Retina (tissue), 1 donor: ENCODE data around the gene DRC7.
"Not testable (repeated sequence)": the region's sequence is repeated elsewhere in the genome, so short reads cannot be mapped to it uniquely, and the experiment has no call there.

Experiments used
- DNase-seq: peaks from one replicate; pipeline ENCODE4 v3.0.0-alpha.2; 2016

Gene DRC7

DNA sequence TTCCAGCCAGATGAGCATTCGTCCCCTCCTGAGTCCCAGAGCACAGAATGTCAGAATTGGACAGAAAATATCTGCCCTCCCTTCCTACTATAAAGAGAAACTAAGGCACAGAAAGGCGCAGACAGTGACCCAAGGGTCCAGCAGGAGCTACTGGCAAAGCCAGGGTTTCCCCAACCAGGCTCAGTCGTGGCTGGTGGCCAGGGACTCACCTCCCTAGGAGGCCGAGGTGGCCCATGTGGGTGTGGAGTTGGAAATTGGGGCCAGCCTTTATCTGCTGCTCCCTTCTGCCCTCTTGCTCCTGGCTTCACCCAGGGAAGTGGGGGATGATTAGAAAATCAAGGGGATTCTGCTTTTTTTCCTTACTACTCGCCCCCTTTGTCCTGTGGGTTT is 1.1 kb downstream of the DRC7 start:
- no peak for DNase-seq

DNA sequence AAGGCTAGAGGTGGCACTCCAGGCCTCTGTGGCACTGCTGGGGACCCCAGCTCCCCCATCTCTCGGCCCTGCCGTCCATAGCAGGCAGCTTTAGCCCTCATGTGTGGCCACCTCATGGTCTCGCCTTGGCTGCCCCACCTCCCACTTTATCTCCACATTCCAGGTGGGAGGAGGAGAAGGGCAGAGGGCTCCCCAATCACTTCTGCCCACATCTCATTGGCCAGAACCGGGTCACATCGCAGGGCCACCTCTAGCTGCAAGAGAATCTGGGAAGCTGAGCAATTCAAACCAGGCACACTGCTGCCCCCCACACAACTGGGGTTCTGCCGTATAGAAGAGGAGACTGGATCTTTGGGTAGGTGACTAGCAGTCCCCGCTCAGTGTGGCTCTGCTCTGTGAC is 1.6 kb downstream of the DRC7 start:
- no peak for DNase-seq

DNA sequence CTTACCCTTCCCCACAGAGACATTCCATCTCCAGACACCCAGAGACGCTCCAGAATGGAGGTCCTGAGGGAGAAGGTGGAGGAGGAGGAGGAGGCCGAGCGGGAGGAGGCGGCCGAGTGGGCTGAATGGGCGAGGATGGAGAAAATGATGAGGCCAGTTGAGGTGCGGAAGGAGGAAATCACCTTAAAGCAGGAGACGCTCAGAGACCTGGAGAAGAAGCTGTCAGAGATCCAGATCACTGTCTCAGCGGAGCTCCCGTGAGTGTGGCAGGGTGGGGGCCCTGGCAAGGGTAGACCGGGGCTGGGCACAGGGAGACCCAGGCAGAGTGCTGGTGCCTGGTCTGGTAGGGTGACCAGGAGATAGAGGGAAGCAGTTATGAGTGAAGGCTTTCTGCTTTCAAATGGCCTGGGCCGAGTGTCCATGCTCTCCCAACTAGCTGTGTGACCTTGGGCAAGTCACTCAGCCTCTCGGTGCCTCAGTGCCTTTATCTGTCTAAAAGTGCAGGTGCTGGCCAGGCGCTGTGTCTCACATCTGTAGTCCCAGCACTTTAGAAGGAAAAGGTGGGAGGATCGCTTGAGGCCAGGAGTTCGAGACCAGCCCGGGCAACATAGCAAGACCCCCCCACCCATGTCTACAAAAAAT is 3.4 kb downstream of the DRC7 start:
- DNase-seq = no peak

DNA sequence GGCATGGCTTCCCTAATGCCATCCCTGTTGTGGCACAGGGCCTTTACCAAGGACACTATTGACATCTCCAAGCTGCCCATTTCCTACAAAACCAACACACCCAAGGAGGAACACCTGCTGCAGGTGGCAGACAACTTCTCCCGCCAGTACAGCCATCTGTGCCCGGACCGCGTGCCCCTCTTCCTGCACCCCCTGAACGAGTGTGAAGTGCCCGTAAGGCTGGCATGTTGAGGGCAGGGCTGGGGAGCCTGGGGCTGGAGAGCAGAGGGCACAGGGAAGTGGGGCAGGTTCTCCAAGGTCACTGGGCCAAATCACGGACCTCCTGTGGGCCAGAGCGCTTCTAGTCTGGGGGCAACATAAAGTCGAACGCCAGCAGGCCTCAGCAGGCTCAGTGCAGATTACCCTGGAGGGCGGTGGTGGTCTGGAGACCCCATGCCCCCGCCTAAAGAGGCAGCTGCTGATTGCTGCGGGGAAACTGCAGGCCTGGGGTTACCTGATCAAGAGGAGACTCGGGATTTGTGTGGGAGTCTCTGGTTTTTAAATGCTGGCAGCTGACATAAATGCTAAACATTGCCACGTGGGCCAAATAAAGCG is 4.3 kb downstream of the DRC7 start:
- DNase-seq = no peak

DNA sequence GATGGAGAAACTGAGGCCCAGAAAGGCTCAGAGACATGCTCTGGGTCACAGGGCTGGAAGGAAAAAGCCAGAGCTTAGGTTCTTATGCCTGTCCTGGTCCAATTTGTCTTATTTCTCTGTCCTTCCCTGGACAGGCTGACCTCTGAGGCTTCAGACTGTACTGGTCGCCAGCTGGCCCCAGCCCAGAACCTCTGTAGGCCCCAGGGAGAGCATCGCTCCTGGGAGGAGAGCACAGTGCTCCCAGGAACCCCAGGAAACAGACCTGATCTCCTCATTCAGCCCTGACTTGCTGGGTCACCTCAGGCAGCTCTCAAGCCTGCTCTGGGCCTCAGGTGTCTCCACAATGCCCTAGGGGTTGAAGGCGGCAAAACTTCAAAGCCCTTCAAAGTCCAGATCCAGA is 4.9 kb downstream of the DRC7 start:
- no peak for DNase-seq

DNA sequence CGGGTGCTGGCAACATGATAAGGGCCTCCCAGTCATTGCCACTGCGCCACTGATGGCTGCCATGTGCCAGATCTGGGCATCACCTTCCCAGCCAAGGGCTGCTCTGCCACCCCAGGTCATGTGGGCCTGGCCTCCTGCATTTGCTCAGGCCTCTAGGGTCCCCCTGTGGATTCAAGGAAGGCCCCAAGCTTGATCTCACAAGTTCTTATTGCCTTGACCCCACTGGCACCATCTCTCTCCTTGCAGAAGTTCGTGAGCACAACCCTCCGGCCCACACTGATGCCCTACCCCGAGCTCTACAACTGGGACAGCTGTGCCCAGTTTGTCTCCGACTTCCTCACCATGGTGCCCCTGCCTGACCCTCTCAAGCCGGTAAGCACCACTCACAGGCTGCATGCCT is 5.3 kb downstream of the DRC7 start:
- no peak for DNase-seq

DNA sequence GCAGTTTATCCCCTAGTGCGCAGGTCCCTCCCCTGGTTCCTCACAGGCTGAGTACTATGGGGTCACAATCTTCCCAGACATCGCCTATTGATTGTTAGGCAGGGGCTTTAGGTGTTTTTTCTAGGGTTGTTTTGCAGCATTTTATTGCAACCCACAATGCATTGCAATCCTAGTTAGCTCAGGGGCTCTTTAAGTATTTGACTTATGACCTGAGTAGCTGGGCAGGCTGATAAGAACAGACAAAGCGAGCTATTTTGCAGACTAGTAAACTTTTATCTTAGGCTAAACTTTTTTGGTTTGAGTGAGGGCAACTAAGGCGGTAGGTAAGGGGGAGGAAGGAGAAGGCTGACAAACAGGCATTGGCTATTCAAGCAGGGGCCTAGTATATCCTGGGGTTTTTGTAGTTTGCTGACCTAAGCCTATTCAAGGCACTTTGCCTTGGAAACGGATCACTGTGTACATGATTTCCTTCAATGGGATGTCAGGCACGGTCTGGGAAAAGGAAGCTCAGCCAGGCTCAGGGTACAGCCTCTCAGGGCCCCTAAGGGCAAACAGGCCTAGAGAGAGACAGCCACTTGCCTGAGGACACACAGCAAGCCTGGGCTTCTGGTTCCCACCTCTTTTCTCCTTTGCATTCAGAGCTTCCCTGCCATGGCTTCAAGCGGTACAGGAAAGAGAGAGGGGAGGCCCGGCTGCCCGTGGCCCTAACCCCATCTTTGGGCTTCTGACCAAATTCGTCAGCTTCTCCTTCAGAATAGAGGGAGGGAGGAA is 6.4 kb downstream of the DRC7 start:
- no peak for DNase-seq

DNA sequence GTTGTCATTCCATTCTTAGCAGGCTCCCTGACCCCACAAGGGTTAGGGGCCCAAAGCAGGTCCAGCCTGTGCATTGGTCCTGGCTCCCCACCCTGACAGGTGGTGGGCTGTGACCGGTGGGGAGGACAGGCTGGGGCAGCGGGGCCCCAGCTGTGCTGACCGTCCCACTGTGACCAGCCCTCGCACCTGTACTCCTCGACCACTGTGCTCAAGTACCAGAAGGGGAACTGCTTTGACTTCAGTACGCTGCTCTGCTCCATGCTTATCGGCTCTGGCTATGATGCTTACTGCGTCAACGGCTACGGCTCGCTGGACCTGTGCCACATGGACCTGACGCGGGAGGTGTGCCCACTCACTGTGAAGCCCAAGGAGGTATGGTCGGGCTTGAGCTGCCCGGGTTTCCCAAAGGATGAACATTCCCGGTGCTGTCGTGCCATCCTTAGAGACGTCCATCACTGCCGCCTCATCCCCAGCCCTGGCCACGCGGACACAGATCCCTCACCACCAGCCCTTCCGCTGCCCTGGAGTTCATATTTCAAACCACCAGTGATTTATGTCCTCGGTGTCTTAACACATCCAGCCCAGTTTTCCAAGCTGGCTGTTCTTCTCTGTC is 7.3 kb downstream of the DRC7 start:
- DNase-seq = no peak

DNA sequence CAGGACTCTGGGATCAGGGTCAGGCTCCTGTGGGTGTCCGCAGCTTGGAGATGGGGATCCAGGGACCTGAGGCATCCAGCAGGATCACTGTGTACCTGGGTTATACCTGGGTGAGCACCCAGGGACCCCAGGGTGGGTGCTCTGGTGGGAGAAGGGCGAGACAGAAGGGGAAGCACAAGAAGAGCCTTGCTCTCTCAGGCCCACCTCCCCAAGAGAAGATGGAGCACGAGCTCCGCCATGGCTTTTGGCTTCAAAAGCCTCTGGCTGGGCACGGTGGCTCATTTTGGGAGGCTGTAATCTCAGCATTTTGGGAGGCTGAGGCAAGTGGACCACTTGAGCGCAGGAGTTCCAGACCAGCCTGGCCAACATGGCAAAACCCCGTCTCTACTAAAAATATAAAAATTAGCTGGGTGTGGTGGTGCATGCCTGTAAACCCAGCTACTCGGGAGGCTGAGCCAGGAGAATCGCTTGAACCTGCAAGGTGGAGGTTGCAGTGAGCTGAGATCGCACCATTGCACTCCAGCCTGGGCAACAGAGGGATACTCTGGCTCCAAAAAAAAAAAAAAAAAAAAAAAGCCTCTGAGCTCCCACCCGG is 8.9 kb downstream of the DRC7 start:
- DNase-seq = no peak

DNA sequence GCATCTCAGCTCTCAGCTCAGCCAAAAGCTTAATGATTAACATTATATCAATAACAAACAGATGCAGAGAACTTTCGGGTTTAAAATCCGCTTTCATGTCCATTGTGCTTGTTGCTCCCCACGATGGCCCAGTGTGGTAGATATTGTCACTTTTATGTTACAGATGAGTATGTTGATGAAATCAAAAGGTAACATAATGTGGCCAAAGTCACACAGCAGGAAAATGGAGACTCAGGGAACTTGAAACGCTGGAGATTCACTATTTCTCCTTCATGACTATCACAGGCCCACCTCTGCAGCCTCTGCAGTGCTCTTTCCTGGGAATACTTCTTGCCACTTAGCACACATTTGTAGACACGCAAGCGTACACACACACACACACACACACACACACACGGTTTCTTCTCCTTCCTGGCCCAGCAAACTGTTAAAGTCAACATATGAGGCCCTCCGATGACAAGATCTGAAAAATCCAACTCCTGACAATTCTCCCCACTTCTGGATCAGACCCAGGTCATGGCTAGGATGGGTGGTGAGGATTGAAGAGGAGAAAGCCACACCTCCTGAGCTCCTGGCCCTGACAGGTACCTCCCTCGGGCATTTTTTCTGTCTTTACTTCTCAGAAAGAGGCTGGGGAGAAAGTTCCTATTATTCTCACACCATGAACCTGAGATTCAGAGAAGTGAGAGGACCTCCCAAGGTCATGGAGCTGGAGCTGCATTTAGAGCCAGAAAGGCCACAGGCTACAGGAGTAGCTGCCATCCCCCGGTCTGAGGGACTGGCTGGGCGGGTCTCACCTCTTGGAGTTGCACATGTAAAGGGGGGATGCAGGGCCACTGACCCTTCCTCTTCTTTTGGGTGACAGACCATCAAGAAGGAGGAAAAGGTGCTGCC is 9.7 kb downstream of the DRC7 start:
- no peak for DNase-seq

DNA sequence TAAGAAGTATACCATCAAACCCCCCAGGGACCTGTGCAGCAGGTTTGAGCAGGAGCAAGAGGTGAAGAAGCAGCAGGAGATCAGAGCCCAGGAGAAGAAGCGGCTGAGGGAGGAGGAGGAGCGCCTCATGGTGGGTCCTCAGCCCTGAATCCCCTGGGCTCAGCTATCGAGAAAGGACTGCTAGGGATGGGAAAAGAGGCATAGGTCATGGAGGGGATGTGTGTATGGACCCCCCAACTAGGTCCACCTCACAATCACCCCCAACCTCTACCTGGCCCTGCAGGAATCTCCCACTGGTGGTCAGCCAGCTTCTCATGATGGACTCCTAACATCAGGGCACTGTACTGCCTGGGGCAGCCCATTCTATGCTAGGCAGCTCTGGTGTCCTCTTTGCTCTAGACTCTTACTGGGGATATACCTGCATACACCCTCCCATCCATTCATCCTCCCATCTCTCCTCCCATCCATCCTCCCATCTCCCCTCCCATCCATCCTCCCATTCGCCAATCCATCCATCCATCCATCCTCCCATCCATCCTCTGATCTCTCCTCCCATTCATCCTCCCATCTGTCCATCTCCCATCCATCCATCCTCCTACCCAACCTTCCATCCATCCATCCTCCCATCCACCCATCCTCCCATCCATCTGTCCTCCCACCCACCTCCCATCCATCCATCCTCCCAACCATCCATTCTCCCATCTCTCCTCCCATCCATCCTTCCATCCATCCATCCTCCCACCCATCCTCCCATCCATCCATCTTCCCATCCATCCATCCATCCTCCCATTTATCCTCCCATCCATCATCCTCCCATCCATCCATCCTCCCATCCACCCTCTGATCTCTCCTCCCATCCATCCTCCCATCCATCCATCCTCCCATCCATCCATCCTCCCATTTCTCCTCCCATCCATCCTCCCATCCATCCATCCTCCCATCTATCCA is 10.6 kb downstream of the DRC7 start:
- no peak for DNase-seq

DNA sequence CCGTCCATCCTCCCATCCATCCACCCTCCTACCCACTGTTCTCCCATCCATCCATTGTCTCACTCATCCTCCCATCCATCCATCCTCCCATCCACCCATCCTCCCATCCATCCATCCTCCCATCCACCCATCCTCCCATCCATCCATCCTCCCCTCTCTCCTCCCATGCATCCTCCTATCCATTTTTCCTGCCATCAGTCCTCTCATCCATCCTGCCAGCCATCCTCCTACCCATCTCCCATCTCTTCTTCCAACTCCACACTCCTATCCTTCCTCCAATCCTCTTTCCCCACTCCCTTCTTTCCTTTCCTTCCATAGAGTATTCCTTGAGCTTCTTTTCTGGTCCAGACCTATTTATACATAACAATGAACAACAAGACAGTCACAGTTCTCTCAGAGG is 12.1 kb downstream of the DRC7 start:
- no peak for DNase-seq

DNA sequence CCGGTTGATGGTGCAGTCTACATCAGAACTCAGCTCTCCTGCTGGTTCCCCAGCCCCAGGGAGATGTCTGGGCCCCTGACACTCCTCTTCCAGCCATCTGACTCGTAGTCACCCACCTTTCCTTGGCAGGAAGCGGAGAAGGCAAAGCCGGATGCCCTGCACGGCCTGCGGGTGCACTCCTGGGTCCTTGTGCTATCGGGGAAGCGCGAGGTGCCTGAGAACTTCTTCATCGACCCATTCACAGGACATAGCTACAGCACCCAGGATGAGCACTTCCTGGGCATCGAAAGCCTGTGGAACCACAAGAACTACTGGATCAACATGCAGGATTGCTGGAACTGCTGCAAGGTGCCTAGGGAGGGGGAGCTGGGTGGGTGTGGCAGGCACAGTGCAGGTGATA is 12.7 kb downstream of the DRC7 start:
- DNase-seq = no peak

DNA sequence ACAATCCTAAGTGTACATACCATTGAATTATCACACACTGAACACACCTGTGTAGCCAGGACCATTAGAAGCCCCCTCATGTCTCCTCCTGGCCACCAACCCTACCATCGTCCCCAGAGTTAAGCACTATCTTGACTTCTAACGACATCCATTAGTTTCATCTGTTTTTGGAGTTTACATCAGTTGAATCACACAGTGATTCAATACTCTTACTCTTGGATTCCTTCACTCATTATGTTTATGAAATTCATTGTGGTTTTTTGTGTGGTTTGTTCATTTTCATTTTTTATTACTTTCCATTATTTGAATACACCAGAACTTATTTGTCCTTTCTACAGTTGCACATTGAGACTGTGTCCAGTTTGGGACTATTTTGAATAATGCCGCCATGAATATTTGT is 13.6 kb downstream of the DRC7 start:
- no peak for DNase-seq

DNA sequence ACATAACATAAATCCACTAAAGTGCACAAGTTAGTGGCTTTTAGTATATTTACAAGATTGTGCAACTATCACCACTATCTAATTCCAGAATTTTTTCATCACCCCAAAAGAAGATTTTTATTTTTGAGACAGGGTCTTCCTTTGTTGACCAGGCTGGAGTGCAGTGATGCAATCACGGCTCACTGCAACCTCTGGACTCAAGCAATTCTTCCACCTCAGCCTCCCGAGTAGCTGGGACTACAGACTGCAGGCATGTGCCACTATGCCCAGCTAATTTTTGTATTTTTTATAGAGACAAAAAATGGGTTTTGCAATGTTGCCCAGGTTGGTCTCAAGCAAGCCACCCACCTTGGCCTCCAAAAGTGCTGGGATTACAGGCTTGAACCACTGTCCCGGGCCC is 15.1 kb downstream of the DRC7 start:
- no peak for DNase-seq

DNA sequence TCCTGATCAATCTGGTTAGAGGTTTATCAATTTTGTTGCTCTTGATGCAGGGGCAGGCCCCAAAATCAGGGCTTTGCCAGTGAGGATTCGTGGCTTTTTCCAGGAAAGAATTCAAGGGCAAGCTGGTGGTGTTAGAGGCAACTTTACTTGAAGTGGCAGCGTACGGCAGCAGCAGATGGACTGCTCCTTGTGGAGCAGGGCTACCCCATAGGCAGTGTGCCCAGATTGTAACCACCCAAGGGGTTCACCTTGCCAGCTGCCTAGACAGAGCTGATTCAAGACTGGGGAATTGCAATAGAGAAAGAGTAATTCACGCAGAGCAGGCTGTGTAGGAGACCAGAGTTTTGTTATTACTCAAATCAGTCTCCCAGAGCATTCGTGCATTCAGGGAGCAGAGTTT is 16.7 kb downstream of the DRC7 start:
- no peak for DNase-seq

DNA sequence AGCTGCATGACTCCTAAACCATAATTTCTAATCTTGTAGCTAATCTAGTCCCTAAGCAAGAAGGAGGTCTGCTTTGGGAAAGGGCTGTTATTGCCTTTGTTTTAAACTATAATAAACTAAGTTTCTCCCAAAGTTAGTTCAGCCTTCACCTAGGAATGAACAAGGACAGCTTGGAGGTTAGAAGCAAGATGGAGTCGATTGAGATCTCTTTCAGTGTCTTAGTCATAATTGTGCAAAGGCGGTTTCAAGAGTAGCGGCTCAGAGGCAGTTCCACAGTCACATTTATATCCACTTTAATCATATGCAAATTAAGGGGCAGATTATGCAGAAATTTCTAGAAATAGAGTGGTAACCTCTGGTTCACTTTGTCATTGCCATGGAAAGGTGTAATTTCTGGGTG is 17.4 kb downstream of the DRC7 start:
- no peak for DNase-seq

DNA sequence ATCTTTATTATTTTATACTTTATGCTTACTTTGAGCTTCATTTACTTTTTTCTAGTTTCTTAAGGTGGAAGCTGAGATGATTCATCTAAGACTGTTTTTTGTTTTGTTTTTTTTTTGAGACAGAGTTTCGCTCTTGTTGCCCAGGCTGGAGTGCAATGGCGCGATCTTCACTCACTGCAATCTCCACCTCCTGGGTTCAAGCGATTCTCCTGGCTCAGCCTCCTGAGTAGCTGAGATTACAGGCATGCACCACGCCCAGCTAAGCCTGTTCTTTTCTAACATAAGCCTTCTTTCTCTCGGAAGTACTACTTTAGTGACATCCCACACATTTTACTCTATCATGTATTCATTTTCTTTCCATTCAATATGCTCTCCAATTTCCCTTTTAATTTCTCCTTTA is 18.0 kb downstream of the DRC7 start:
- DNase-seq = not testable (repeated sequence)

DNA sequence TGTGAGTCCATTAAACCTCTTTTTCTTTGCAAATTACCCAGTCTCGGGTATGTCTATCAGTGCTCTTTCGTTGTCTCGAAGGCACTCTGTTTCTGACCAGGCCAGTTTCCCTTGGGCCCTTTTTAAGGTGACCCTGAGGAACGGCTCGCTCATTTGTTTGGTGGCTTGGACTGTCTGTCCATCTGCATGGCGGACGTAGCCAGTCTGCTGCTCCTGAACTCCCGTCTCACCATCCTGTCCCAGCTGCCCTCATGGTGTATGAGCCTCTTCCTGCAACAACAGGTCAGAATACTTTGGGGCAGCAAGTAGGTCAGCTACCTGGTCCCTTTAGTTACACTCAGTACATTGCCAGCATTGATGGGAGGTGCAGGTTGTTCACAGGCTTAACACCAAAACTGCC is 19.0 kb downstream of the DRC7 start:
- DNase-seq = no peak

DNA sequence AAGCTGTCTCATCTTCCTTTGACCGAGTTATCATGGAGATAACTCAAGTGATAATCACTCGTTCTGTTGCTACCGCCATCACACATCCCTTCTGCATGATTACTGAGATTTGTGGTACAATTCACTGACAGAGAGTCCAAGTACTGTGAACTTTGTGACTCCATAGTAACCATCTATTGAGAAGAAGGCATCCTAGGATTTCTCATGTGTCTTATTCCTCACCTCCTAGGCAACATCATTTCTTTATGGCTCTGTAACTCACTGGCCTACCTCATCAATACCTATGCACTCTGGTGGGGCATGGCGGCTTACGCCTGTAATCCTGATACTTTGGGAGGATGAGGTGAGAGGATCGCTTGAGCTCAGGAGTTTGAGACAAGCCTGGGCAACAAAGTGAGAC is 19.4 kb downstream of the DRC7 start:
- no peak for DNase-seq

DNA sequence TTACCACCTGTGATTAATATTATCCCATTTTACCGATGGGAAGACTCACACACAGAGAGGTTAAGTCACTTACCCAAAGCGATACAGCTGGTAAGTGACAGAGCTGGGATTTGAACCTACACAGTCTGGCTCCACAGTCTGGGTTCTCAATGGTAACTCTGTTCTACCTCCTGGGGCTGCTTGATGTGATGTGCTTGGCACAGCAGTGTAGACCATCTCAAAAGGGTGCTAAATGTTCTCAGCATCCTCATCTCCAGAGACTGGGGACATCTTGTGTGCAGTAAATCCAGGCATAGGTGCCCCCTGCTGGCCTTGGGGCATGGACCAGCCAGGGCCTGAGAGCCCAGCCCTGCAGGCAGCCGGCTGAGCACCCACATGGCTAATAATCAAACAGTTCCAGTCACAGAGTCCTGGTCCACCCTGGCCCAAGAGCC is 25.6 kb downstream of the DRC7 start:
- no peak for DNase-seq
